Stimulated activated CD8-positive, alpha-beta memory T cell treated with anti-CD3 and anti-CD28 coated beads, Interleukin-15, amount 100 ng/mL, for 4 hours (primary cell): ENCODE results near the gene TP73.

Experiments
- DNase-seq, 2 donors: peaks; one replicate each; pipeline ENCODE4 v3.0.0-alpha.2; 2020; ENCODE audit warnings: low read depth in 2 of 2

The TP73 gene

GRCh38 chr1:3688356-3689137, 36.2 kb downstream of the TP73 start:
- DNase-seq = no peak

DNA sequence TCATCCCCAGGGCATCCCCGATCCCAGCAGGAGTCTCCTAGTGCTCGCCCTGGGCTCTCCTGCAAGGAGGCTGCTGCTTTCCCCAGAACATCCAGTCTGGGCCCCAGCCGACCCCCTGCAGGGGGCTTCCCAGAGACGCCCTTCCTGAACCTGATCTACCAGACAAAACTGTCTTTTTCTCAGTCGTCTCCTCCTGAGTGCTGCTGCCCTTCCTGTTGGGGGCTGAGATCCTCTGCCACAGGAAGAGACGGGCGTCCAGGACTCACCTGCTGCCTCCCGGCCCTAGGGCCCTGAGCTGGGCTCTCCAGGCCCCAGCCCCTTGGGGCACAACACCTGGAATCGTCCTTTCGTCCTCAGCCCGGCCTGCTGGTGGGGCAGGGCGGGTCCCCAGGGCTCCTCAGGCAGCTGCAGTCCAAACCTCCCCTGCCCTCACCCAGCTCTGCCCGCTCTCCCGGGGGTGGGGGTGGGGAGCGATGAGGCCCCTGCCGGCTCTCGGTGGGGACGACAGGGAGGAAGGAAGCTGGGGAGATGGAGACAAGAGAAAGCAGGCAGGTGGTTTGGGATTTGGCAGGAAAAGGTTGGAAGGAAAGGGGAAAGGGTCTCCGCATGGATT, 36.9 kb downstream of the TP73 start:
- no peak for DNase-seq

DNA sequence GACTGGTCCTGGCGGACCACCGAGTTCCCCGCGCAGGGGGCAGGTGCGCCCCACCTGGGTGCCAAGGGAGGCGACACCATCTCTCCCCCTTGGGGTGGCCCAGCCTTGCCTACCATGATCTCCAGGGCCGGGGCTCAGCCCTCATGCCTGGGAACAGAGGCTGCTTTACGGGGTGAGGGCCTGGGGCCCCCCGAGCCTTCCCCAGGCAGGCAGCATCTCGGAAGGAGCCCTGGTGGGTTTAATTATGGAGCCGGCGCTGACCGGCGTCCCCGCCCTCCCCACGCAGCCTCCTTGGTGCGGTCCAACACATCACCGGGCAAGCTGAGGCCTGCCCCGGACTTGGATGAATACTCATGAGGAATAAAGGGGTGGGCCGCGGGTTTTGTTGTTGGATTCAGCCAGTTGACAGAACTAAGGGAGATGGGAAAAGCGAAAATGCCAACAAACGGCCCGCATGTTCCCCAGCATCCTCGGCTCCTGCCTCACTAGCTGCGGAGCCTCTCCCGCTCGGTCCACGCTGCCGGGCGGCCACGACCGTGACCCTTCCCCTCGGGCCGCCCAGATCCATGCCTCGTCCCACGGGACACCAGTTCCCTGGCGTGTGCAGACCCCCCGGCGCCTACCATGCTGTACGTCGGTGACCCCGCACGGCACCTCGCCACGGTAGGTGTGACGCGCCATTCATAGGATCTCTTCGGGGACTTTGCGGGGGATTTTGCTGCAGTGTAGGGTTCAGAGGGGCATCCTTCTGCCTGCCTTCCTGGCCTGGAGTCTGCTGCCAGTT, 38.2 kb downstream of the TP73 start:
- DNase-seq = no peak

DNA sequence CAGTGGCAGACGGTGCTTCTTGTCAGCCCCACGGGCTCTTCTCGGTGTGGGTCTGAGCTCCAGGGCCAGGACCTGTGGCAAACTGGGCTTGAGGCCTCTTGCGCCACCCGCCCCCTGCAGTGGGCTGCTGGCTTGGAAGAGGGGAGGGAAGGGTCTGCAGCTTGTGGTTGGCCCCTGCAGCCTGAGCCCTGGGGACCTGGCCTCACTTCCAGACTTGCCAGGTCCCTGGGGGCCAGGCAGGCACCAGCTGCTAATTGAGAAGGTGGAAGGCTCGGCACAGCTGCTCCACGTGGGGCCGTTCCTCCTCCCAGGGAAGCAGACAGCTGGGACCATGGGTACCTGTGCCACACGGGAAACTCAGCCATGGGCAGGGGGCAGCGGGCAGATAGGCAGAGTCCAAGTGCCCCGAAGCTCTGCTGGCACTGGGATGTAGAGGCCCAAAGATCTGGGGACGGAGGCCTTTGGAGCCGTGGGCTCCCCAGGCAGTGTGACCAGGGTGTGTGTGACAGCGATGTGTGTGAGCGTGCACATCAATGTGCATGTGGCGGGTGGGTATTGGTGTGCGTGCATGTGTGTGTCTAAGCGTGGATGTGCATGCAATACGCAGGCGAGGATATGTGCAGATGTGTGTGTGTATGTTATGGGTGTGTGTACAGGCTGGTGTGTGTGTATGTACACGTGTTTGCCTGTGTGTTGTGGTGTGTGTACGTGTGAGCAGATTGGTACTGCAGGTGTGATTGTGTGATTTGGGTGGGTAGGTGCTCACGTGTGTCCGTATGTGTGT, 39.3 kb downstream of the TP73 start:
- DNase-seq = no peak

GRCh38 chr1:3692598-3692997, 40.3 kb downstream of the TP73 start:
- DNase-seq = no peak

- no peak for DNase-seq
Observed at GRCh38 chr1:3693321-3693720, 41.0 kb downstream of the TP73 start.

- DNase-seq = no peak
Observed at GRCh38 chr1:3695326-3696217, 43.3 kb downstream of the TP73 start.

DNA sequence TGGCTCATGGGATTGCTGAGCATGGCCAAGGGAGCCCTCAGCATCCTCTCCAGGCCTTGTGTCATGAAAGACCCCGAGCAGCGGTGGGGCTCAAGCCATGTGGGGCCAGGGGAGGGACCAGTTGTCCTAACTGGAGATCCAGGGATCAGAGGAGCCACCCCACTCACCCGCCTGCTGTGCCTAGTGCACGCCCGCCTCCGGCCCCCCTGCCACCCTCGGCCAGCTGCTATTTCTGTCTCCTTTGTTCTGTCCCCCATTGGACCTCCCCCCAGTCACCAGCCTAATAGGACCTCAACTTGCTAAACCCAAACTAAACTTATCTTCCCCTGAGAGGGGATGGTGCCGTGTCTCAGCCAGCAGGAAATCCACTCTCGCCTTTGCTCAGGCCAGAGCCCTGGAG, 44.4 kb downstream of the TP73 start:
- DNase-seq = no peak

GRCh38 chr1:3697104-3697503, 44.8 kb downstream of the TP73 start:
- no peak for DNase-seq

DNA sequence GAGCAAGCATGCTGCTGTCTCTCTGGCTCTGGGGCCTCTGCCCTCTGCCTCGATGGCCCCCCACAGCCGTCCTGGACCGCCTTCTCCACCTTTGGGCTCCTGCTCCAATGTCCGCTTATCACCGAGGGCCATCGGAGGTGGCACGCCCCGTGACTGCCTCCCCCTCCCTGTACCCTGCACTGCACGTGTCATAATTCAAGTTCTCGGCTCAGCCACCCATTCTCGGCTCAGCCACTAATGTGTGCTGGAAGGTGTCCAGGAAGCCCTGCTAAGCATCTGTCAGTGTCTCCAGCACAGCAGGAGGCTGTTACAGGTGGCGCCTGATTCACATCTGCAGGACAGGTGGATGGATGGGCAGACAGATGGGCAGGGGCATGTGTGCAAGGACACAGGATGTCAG, 45.5 kb downstream of the TP73 start:
- DNase-seq = no peak

- DNase-seq = no peak
Observed at GRCh38 chr1:3698660-3699408, 46.5 kb downstream of the TP73 start.

DNA sequence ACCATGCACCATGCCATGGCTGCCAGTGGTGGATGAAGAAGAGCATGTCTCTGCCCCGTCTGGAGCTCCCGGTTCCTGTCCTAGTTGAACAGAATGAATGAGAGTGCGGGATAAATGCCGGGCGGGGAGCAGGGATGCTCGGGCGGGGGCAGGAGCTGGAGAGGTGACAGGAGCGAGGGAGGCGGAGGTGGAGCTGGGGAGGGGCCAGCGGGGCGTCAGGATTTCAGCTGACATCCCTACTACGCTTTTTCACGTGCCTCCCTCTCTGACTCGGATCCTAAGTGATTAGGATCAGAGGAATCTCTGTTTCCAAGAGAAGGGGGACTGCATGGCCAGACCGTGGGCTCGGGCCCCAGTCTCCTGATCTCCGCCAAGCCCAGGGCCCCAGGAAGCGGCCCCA, 47.3 kb downstream of the TP73 start:
- no peak for DNase-seq

GRCh38 chr1:3700631-3701030, 48.3 kb downstream of the TP73 start:
- DNase-seq = no peak

- no peak for DNase-seq
Observed at GRCh38 chr1:3702528-3702927, 50.2 kb downstream of the TP73 start.

DNA sequence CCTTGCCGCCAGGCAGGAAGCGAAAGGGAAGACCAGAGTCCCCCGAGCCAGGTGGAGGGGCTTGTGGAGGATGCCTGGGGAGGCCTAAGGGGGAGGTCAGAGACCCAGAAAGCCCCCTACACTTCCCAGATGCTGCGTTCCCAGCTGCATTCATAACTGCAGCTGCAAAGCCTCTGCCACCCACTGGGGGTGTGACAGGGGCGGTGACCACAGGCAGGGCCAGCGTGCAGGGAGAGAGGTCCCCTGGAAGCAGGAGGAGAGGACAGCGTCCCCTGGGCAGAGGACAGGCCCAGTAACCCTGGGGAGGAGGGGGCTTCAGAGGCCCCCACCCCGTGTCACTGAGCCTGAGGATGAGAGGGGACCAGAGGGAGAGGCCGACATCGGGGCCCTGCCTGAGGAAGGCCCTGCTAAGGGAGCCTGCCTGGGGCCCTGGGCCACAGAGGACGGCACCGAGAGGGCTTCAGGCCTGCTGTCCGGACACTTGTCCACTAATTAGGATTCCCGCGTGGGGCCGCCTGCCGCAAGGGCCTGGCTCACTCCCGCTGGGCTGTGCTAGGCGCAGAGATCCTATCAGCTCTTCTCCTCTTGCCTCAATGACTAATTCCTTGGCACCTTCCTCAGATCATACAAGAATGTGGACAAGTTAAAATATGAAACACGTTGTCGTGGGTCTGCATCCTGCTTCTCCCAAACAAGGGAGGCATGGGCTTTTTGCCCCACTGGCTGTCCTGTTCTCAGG, 50.8 kb downstream of the TP73 start:
- DNase-seq = no peak

DNA sequence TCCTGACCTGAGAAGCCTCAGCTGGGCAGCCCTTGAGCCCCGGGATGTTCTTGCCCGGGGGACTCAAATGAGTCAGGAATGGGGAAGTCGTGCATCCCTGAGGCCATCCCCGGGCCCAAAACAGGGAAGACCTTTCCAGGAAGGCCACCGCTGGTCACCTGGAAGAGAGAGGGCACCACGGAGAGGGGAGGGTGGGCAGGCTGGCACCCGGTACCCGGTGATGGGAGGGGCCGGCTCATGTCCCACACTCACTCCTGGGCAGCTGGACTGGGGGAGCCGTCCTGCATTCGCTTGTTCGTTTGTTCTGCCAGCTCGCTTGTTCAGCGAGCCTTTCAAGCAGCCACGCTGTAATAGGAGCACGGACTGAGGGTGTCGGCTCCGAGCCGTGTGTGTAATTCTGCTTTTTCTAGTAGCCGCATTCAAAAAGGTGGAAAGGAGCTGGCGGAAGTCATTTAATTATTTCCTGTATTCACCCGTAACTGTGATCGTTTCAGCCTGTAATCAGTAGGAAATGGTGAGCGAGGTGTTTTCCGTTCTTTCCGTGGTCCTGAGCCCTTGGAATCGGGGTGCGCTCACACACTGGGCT, 51.6 kb downstream of the TP73 start:
- no peak for DNase-seq

- DNase-seq = no peak
Observed at GRCh38 chr1:3705341-3705950, 53.1 kb downstream of the TP73 start.

GRCh38 chr1:3706651-3707297, 54.5 kb downstream of the TP73 start:
- DNase-seq = no peak
